Measurements from ENCODE around the gene RBM18. TPM values are rescaled to one million over a fixed set of nuclear protein-coding genes. Genes with fewer than 3 reads are reported as not detected.

The RBM18 gene
- total RNA-seq, 4 donors from 2014 or later: 0.80 to 9.7 (median 4.6) TPM

DNA sequence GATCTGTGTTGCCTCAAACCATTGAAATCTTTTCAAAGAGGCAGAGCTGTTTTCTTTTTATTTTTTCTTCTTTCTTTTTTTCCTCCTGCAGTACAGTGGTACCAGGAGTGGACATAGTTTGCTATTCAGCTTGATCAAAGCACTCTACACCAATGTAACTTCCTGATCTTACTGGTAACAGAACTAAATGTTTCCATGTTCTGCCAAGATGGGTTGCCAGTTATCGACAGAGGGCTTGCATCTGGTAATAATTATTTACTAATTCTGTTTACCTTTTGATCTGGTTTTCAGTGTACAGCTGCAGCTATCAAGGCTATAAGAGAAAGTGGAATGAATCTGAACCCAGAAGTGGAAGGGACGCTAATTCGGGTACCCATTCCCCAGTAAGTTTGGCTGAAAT, 26.8 kb upstream of the RBM18 start:
- in situ Hi-C loops (cut with MboI; ENCODE audit: low pct_ligation_motif_present in 1 of 4, low pct_unique_long_range_greater_than_20kb in 1 of 4, low sequenced_read_pairs in 3 of 4) (no loop called here), intact Hi-C loops (cut with DNase I; ENCODE audit: low total_unique reads) (no loop called here)
- 90 to 100% methylated on average over 2 to 3 of the region's 3 CpGs for WGBS, 2 donors (ENCODE audit: low coverage in 1 of 2)
- Histone ChIP-seq H3K27ac (no peak overlapping the region), H3K9me3 (no peaks in the 10 kb centered on the region), H3K27me3 (no peaks in the 10 kb centered on the region), H3K4me1 (no peaks in the 10 kb centered on the region), H3K36me3 (peaks cover 0 to 32% (median 15%) of the 10 kb centered on the region in 4 donors), H3K4me3 (no peak overlapping the region)
- no peak for DNase-seq
- TF ChIP-seq EP300 (IDR thresholded peaks at IDR 0.05; ENCODE audit: low read depth) (no peak), POLR2A (IDR thresholded peaks at IDR 0.05) (no peak), POLR2AphosphoS5 (IDR thresholded peaks at IDR 0.05) (no peak)
- TF ChIP-seq, protein P1, sequence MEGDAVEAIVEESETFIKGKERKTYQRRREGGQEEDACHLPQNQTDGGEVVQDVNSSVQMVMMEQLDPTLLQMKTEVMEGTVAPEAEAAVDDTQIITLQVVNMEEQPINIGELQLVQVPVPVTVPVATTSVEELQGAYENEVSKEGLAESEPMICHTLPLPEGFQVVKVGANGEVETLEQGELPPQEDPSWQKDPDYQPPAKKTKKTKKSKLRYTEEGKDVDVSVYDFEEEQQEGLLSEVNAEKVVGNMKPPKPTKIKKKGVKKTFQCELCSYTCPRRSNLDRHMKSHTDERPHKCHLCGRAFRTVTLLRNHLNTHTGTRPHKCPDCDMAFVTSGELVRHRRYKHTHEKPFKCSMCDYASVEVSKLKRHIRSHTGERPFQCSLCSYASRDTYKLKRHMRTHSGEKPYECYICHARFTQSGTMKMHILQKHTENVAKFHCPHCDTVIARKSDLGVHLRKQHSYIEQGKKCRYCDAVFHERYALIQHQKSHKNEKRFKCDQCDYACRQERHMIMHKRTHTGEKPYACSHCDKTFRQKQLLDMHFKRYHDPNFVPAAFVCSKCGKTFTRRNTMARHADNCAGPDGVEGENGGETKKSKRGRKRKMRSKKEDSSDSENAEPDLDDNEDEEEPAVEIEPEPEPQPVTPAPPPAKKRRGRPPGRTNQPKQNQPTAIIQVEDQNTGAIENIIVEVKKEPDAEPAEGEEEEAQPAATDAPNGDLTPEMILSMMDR (IDR thresholded peaks at IDR 0.05): no peak

DNA sequence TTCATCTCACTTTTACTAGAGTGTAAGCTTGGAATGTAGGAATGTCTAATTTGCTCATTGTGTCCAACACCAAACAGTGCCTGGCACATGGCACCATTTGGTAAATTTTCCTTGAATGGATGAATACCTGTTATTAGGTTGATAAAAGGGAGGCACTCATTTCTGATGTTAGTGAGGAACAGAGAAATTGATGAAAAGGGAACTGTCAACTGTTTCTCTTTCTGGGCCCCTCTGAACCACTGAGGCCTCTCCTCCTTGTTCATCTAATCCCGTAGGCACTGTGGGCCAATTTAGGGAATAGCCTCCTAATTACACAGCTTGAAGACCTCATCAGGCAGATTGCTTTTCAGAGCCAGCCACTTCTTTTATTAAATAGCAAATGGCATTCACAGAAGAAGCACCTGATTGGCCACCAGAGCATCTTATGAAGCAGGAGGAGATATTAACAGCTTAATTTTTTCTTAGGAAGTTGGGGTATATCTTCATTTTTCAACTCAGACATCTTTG, 22.6 kb upstream of the RBM18 start:
- intact Hi-C loops (cut with DNase I; ENCODE audit: low total_unique reads): no loop called here
- DNase-seq: no peak
- in situ Hi-C loops (cut with MboI; ENCODE audit: low pct_ligation_motif_present in 1 of 4, low pct_unique_long_range_greater_than_20kb in 1 of 4, low sequenced_read_pairs in 3 of 4): no loop called here
- H3K4me3 ChIP-seq: no peak overlapping the region
- 70 to 75% methylated on average over 1 of the region's 1 CpG for WGBS, 2 donors (ENCODE audit: low coverage in 1 of 2)
- H3K27me3 ChIP-seq: no peaks in the 10 kb centered on the region
- no peaks in the 10 kb centered on the region for H3K9me3 ChIP-seq
- peaks cover 0 to 42% (median 16%) of the 10 kb centered on the region in 4 donors for H3K36me3 ChIP-seq
- no peaks in the 10 kb centered on the region for H3K4me1 ChIP-seq
- TF ChIP-seq EP300 (IDR thresholded peaks at IDR 0.05; ENCODE audit: low read depth) (no peak), POLR2AphosphoS5 (IDR thresholded peaks at IDR 0.05) (no peak), POLR2A (IDR thresholded peaks at IDR 0.05) (no peak)
- TF ChIP-seq, protein P1 (IDR thresholded peaks at IDR 0.05): no peak
- no peak overlapping the region for H3K27ac ChIP-seq

DNA sequence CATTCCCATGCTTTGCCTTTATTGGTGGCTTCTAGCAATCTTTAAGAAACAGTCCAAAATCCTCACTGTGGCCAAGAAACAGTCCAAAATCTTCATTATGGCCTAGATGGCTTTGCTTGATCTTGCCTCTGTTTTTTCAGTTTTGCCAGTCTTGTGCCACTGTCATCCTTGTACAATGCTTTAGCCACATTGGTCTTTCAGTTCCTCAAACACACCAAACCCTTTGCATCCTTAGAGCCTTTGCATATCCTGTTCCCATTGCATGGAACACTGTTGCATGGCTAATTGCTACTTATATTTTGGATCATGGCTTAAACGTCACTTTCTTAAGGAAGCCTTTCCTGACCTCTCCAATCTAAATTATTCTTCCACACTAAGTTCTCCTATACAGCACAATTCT, 22.1 kb upstream of the RBM18 start:
- no peaks in the 10 kb centered on the region for H3K4me1 ChIP-seq
- intact Hi-C loops (cut with DNase I; ENCODE audit: low total_unique reads): no loop called here
- DNase-seq: no peak
- H3K36me3 ChIP-seq: peaks cover 0 to 37% (median 14%) of the 10 kb centered on the region in 4 donors
- no peaks in the 10 kb centered on the region for H3K9me3 ChIP-seq
- H3K27ac ChIP-seq: no peak overlapping the region
- 80% methylated on average over 1 of the region's 1 CpG for WGBS, 2 donors (ENCODE audit: low coverage in 1 of 2)
- no peak overlapping the region for H3K4me3 ChIP-seq
- no peaks in the 10 kb centered on the region for H3K27me3 ChIP-seq
- TF ChIP-seq POLR2AphosphoS5 (IDR thresholded peaks at IDR 0.05): no peak
- in situ Hi-C loops (cut with MboI; ENCODE audit: low pct_ligation_motif_present in 1 of 4, low pct_unique_long_range_greater_than_20kb in 1 of 4, low sequenced_read_pairs in 3 of 4): no loop called here

DNA sequence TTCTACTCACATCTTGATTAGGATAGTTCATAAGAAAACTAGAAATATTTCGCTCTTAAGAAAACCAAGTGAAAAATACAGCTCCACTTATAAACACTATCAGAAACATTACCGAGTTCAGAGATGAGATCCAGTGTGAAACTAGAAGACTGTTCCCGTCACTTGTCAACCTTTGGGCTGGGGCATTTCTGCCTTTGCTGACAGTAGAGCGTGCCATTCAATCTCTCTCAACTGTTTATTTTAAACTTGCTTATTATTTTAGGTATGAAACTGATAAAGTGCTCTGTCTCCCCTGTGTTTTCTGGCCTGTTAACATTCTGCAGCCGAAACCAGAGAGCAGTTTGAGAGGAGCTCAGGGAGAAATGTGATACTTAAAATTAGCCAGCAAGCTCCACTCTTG, 16.7 kb upstream of the RBM18 start:
- Histone ChIP-seq H3K9me3 (no peaks in the 10 kb centered on the region), H3K27me3 (no peaks in the 10 kb centered on the region), H3K4me1 (no peaks in the 10 kb centered on the region), H3K27ac (no peak overlapping the region), H3K36me3 (peaks cover 0 to 41% (median 12%) of the 10 kb centered on the region in 4 donors), H3K4me3 (no peak overlapping the region)
- DNase-seq: no peak
- in situ Hi-C loops (cut with MboI; ENCODE audit: low pct_ligation_motif_present in 1 of 4, low pct_unique_long_range_greater_than_20kb in 1 of 4, low sequenced_read_pairs in 3 of 4): no loop called here
- intact Hi-C loops (cut with DNase I; ENCODE audit: low total_unique reads): no loop called here
- TF ChIP-seq POLR2AphosphoS5 (IDR thresholded peaks at IDR 0.05) (no peak), POLR2A (IDR thresholded peaks at IDR 0.05) (no peak), EP300 (IDR thresholded peaks at IDR 0.05; ENCODE audit: low read depth) (no peak)
- TF ChIP-seq, protein P1 (IDR thresholded peaks at IDR 0.05): no peak
- WGBS, 2 donors (ENCODE audit: low coverage in 1 of 2): 93 to 94% methylated on average over 4 to 5 of the region's 5 CpGs
